Stimulated activated effector memory CD8-positive, alpha-beta T cell treated with anti-CD3 and anti-CD28 coated beads, Interleukin-12 subunit alpha, Interleukin-12 subunit beta, amount 100 ng/mL, for 72 hours (primary cell): ENCODE results near the gene TBC1D17.
"Not testable (repeated sequence)": the region's sequence is repeated elsewhere in the genome, so short reads cannot be mapped to it uniquely, and the experiment has no call there.

Experiments
- ATAC-seq: fragments of 150-1000 bp; cut with Tn5 transposase; 2 replicates; pipeline ENCODE4 v1.10.0; 2021
- DNase-seq, 2 donors: peaks; one replicate each; pipeline ENCODE4 v3.0.0; 2021 to 2022; ENCODE audit warnings: low spot score in 2 of 2
- H3K27ac Mint-ChIP-seq: one replicate; pipeline ENCODE4 v1.8.0; 2022; ENCODE audit warnings: mild to moderate bottlenecking, mixed read lengths
- H3K36me3 Mint-ChIP-seq: one replicate; pipeline ENCODE4 v1.8.0; 2022; ENCODE audit warnings: mild to moderate bottlenecking, mixed read lengths
- H3K4me1 Mint-ChIP-seq: one replicate; pipeline ENCODE4 v1.8.0; 2022; ENCODE audit warnings: mixed read lengths
- H3K4me3 Mint-ChIP-seq: one replicate; pipeline ENCODE4 v1.8.0; 2022; ENCODE audit warnings: mild to moderate bottlenecking, mixed read lengths
- H3K9me3 Mint-ChIP-seq: one replicate; pipeline ENCODE4 v1.8.0; 2022; ENCODE audit warnings: mixed read lengths

Gene TBC1D17

GRCh38 chr19:49923055-49924003 is 45.8 kb downstream of the TBC1D17 start:
- no peaks in the 10 kb centered on the region for H3K9me3 Mint-ChIP-seq
- H3K27ac Mint-ChIP-seq: peak overlapping the region; percentile 88
- H3K36me3 Mint-ChIP-seq: peaks cover 100% of the 10 kb centered on the region
- DNase-seq: no peak
- ATAC-seq: no peak
- H3K4me3 Mint-ChIP-seq: peak overlapping the region; percentile 51
- H3K4me1 Mint-ChIP-seq: peaks cover 76% of the 10 kb centered on the region

GRCh38 chr19:49924004-49924880 is 46.7 kb downstream of the TBC1D17 start:
- no peak for DNase-seq
- H3K9me3 Mint-ChIP-seq: no peaks in the 10 kb centered on the region
- no peak for ATAC-seq
- peak overlapping the region; percentile 88 for H3K27ac Mint-ChIP-seq
- peaks cover 83% of the 10 kb centered on the region for H3K4me1 Mint-ChIP-seq
- peaks cover 100% of the 10 kb centered on the region for H3K36me3 Mint-ChIP-seq
- no peak overlapping the region for H3K4me3 Mint-ChIP-seq

GRCh38 chr19:49924881-49925210 is 47.3 kb downstream of the TBC1D17 start:
- H3K9me3 Mint-ChIP-seq, DNase-seq, ATAC-seq, H3K4me3 Mint-ChIP-seq: not testable (repeated sequence)
- Mint-ChIP-seq H3K4me1 (peaks cover 83% of the 10 kb centered on the region), H3K36me3 (peaks cover 100% of the 10 kb centered on the region), H3K27ac (peak overlapping the region; percentile 67)

GRCh38 chr19:49925486-49925885 is 48.0 kb downstream of the TBC1D17 start:
- H3K36me3 Mint-ChIP-seq: peaks cover 100% of the 10 kb centered on the region
- DNase-seq: no peak
- H3K4me1 Mint-ChIP-seq: peaks cover 86% of the 10 kb centered on the region
- no peak overlapping the region for H3K27ac Mint-ChIP-seq
- no peak overlapping the region for H3K4me3 Mint-ChIP-seq
- no peak for ATAC-seq
- H3K9me3 Mint-ChIP-seq: no peaks in the 10 kb centered on the region

- peaks cover 100% of the 10 kb centered on the region for H3K36me3 Mint-ChIP-seq
- peak overlapping the region; percentile 93 for H3K4me3 Mint-ChIP-seq
- ATAC-seq (no peak), DNase-seq (no peak)
- H3K9me3 Mint-ChIP-seq: no peaks in the 10 kb centered on the region
- H3K27ac Mint-ChIP-seq: no peak overlapping the region
- peaks cover 86% of the 10 kb centered on the region for H3K4me1 Mint-ChIP-seq
These were observed 49.0 kb downstream of the TBC1D17 start for GRCh38 chr19:49926515-49926914.

- Mint-ChIP-seq H3K9me3 (no peaks in the 10 kb centered on the region), H3K4me3 (peak overlapping the region; percentile 93), H3K36me3 (peaks cover 100% of the 10 kb centered on the region), H3K4me1 (peaks cover 86% of the 10 kb centered on the region), H3K27ac (peak overlapping the region; percentile 97)
- DNase-seq (no peak), ATAC-seq (no peak)
These were observed 50.2 kb downstream of the TBC1D17 start for GRCh38 chr19:49927526-49928264.

- Mint-ChIP-seq H3K4me1 (peaks cover 84% of the 10 kb centered on the region), H3K27ac (peak within 1 kb of the TSS; percentile 97), H3K9me3 (no peaks in the 10 kb centered on the region), H3K36me3 (peaks cover 99% of the 10 kb centered on the region), H3K4me3 (peak within 1 kb of the TSS; percentile 93)
- DNase-seq: peak in 1 of 2 donors; percentile 96
- ATAC-seq: peak; percentile 61
These were observed 51.7 kb downstream of the TBC1D17 start, which contains the start of the genes ATF5 and NUP62 for GRCh38 chr19:49929121-49929610. Gene ATF5 (plus strand): TSS chr19:49929205. CDS start chr19:49930851, 1,646 bp downstream. Gene NUP62 (minus strand): TSS chr19:49929504. CDS start chr19:49909807, 19,697 bp downstream.

- H3K4me1 Mint-ChIP-seq: peaks cover 78% of the 10 kb centered on the region
- H3K9me3 Mint-ChIP-seq: no peaks in the 10 kb centered on the region
- peak; percentile 72 to 98 for DNase-seq
- peak; percentile 88 for ATAC-seq
- peak overlapping the region; percentile 97 for H3K27ac Mint-ChIP-seq
- H3K36me3 Mint-ChIP-seq: peaks cover 99% of the 10 kb centered on the region
- H3K4me3 Mint-ChIP-seq: peak overlapping the region; percentile 93
These were observed 52.3 kb downstream of the TBC1D17 start for GRCh38 chr19:49929611-49930482.

GRCh38 chr19:49930483-49931011 is 53.0 kb downstream of the TBC1D17 start:
- no peak for DNase-seq
- Mint-ChIP-seq H3K9me3 (no peaks in the 10 kb centered on the region), H3K36me3 (peaks cover 93% of the 10 kb centered on the region), H3K27ac (peak overlapping the region; percentile 97), H3K4me1 (peaks cover 74% of the 10 kb centered on the region), H3K4me3 (peak overlapping the region; percentile 93)
- no peak for ATAC-seq

GRCh38 chr19:49931293-49932040 is 54.0 kb downstream of the TBC1D17 start:
- H3K36me3 Mint-ChIP-seq: peaks cover 84% of the 10 kb centered on the region
- no peaks in the 10 kb centered on the region for H3K9me3 Mint-ChIP-seq
- peak overlapping the region; percentile 93 for H3K4me3 Mint-ChIP-seq
- DNase-seq (no peak), ATAC-seq (no peak)
- H3K4me1 Mint-ChIP-seq: peaks cover 74% of the 10 kb centered on the region
- peak overlapping the region; percentile 97 for H3K27ac Mint-ChIP-seq

GRCh38 chr19:49932041-49932451 is 54.5 kb downstream of the TBC1D17 start:
- no peak for ATAC-seq
- Mint-ChIP-seq H3K4me3 (peak overlapping the region; percentile 93), H3K36me3 (peaks cover 78% of the 10 kb centered on the region), H3K9me3 (no peaks in the 10 kb centered on the region), H3K27ac (peak overlapping the region; percentile 97), H3K4me1 (peaks cover 70% of the 10 kb centered on the region)
- no peak for DNase-seq

GRCh38 chr19:49932731-49933131 is 55.2 kb downstream of the TBC1D17 start:
- ATAC-seq: no peak
- DNase-seq: no peak

GRCh38 chr19:49933643-49934042 is 56.1 kb downstream of the TBC1D17 start:
- peak overlapping the region; percentile 93 for H3K4me3 Mint-ChIP-seq
- H3K36me3 Mint-ChIP-seq: peaks cover 62% of the 10 kb centered on the region

More at GRCh38 chr19:49932731-49933131, 55.2 kb downstream of the TBC1D17 start:
- H3K4me1 Mint-ChIP-seq: peaks cover 63% of the 10 kb centered on the region
- H3K36me3 Mint-ChIP-seq: peaks cover 71% of the 10 kb centered on the region
- H3K4me3 Mint-ChIP-seq: peak overlapping the region; percentile 93
- no peaks in the 10 kb centered on the region for H3K9me3 Mint-ChIP-seq
- peak overlapping the region; percentile 97 for H3K27ac Mint-ChIP-seq

More at GRCh38 chr19:49933643-49934042, 56.1 kb downstream of the TBC1D17 start:
- Mint-ChIP-seq H3K9me3 (no peaks in the 10 kb centered on the region), H3K4me1 (peaks cover 55% of the 10 kb centered on the region), H3K27ac (no peak overlapping the region)
- DNase-seq (no peak), ATAC-seq (no peak)
